HG02763 (cell line): ENCODE results near the gene GRM8.
"Not testable (repeated sequence)": the region's sequence is repeated elsewhere in the genome, so short reads cannot be mapped to it uniquely, and the experiment has no call there.

Experiments
- ATAC-seq: cut with Tn5 transposase; IDR thresholded peaks from one replicate; pipeline ENCODE4 v1.9.1; 2021; ENCODE audit warnings: mild to moderate bottlenecking, moderate library complexity; ENCODE audit not compliant: unreplicated experiment

GRM8 gene

GRCh38 chr7:126937171-126937570, 315.6 kb downstream of the GRM8 start:
- no peak for ATAC-seq

GRCh38 chr7:126931581-126931980, 321.2 kb downstream of the GRM8 start:
- no peak for ATAC-seq

DNA sequence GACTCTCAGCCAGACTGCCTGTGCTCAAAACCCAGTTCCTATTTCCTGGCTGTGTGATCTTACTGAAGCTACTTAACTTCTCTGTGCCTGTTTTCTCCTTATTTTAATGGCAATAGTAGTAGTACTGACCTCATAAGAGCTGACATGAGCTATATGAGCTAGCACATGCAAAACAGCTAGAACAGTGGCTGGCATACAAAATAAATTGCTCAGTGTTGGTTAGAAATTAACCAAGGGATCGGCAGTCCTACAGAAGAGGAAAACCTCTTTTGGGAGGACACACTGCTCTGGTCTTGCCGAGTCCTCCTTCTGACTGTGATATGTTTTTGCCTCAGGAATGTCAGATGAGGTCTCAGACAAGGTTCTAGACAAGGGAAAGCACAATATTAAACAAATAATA, 322.6 kb downstream of the GRM8 start:
- ATAC-seq, result no peak

DNA sequence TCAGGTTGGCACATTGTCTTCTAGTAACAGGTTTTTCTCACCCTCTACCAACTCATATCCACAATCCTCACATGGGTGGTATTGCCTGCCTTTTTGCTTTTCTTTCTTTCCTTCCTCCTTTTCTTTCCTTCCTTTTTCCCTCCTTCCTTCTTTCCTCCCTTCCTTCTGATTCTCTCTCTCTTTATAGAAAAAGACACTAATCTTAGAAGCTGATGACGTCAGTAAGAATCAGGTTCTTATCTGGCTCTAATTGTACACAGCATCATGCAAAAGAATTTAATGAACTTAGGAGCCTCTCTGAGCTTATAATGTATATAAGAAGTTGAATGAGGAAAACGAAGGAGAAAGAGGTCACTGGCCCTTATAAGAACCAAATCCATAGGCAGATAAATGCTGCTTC, 328.3 kb downstream of the GRM8 start:
- no peak for ATAC-seq

DNA sequence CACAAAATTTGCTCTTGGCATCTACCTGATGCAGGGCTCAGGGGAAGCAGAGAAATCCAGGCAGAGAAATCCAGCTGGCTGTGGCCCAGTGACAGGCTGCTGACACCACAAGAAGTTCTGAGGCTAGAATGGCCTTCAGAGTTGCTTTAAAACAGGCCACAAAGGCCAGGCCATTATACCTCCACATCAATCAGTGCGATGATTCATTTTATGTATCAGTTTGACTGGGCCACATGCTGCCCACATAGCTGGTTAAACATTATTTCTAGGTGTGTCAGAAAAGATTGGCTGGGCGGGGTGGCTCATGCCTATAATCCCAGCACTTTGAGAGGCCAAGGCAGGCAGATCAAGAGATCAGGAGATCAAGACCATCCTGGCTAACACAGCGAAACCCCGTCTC, 341.1 kb downstream of the GRM8 start:
- peak; percentile 48 for ATAC-seq

GRCh38 chr7:126908564-126908963, 344.2 kb downstream of the GRM8 start:
- not testable (repeated sequence) for ATAC-seq

DNA sequence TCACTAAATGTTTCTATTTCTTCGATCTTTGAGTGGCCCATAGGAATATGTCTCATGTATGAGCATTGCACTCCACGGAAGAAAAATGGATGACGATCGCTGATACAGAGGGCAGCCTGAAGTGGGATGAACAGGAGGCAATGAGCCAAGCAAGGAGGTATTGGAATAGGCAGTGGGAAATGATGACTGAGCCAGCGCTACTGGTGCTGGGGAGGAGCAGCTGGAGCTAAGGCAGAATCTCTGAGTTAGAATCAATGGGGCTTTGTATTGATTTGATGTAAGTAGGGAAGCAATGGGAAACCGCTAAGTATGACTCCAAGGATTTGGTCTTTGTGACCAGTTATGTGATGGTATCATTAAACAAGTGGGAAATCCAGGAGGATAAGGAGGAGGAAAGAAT, 345.1 kb downstream of the GRM8 start:
- not testable (repeated sequence) for ATAC-seq

GRCh38 chr7:126905255-126905654, 347.5 kb downstream of the GRM8 start:
- not testable (repeated sequence) for ATAC-seq

GRCh38 chr7:126901041-126901765, 351.5 kb downstream of the GRM8 start:
- not testable (repeated sequence) for ATAC-seq

DNA sequence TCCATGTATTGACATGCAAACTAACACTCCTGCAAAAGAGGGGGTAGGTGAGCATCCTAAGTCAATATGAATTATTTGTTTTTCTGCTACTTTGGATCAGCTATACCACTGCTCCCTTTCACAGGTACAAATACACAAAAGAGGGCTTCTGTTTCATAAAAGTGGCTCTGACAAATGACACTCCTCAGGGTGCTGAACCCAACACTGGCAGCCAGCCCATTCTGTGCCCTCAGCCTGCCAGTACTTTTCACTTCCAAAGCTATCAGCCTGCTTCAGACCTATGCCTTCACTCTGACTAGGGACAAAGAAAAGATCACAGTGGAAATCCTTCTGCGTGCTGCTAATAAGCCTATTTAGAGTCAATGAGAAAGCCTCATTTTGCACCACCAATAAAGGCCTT, 364.8 kb downstream of the GRM8 start:
- ATAC-seq, result not testable (repeated sequence)

GRCh38 chr7:126887560-126887959, 365.2 kb downstream of the GRM8 start:
- ATAC-seq, result not testable (repeated sequence)

DNA sequence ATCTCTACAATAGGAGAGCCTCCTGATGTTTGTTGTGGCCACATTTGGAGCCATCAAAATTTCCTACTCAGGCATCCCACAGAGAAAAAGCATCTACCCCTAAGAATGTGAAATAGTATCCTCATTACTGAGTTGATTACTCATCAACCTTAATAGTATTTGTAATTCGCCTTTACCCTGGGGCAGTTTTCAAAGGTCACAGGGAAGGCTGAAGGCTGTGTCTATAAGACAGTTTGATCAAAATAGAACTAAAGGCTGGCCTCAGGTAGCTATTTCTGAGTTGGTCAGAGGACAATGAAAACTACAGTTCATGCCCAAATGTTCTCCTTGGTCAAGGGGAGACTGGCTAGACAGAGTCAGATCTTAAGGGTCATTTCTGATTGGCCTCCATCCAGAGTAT, 370.0 kb downstream of the GRM8 start:
- ATAC-seq, result not testable (repeated sequence)

- ATAC-seq, result peak; percentile 70
These were observed 370.8 kb downstream of the GRM8 start for GRCh38 chr7:126881908-126882307.

- ATAC-seq, result no peak
These were observed 371.4 kb downstream of the GRM8 start for GRCh38 chr7:126881315-126881714.

- not testable (repeated sequence) for ATAC-seq
These were observed 376.2 kb downstream of the GRM8 start for GRCh38 chr7:126876536-126876935.

GRCh38 chr7:126856691-126857291, 395.9 kb downstream of the GRM8 start:
- peak; percentile 60 for ATAC-seq

GRCh38 chr7:126845331-126845730, 407.4 kb downstream of the GRM8 start:
- ATAC-seq, result no peak

DNA sequence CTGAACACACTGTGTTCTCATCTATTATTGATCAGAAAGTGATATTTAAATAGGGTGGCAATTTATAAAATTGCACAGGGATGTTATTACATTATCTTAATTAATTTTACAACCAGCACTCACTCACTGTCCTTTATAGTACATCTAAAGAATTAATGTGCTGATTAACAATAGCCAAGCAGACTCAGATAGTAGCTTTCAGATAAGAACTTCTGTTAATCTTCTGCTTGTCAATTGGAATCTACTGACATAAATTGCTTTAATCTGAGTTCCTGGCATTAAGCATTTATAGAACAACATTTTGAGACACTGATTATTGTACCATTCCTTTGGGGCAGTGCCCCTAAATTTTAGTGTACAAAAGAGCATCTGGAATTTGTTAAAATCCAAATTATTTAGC, 408.9 kb downstream of the GRM8 start:
- no peak for ATAC-seq

DNA sequence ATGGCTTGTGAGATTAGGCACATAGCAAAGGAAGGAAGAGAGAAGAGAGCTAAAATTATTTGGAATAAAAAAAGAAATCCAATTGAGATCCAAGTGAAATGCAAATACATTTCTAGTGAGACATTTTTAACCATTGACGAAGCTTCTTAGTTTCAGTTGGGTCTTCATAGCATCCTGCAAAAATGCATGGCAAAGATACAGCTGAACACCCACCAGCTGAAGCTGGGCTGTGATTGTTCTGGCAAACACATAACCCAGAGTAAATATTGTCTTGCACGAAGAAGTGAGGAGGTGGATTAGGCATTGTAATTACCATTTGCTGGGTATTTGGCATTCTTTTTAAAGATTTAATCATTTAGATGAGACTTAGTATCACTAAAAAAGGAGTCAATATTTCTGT, 409.4 kb downstream of the GRM8 start:
- no peak for ATAC-seq

GRCh38 chr7:126842451-126842850, 410.3 kb downstream of the GRM8 start:
- no peak for ATAC-seq

- no peak for ATAC-seq
These were observed 411.9 kb downstream of the GRM8 start for GRCh38 chr7:126840869-126841268.

DNA sequence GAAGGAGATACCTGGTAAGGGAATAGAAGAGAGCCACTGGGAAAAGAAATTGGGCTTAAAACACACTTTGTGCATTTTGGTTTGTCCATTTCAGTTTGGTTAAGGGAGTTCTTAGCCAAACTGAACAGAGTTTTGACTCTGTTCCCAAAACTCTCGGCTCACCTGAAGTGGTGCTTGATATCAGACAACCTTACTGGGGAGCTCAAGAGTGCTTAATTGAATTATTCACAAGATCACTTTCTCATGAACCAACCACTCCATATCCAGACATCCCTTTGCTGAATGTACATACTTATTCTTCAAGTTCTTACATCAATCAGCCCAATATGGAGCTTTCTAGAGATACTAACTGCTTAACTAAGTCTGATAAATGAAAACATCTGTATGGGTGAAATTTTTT, 413.1 kb downstream of the GRM8 start:
- no peak for ATAC-seq

GRCh38 chr7:126838194-126838593, 414.5 kb downstream of the GRM8 start:
- no peak for ATAC-seq
